PC-3 (cell line): ENCODE measurements around the gene DUSP22. TPM values are rescaled to one million over a fixed set of nuclear protein-coding genes. Genes with fewer than 3 reads are reported as not detected.

Experiments
- ATAC-seq: fragments of 200-7000 bp; cut with Tn5 transposase; 2 replicates; pipeline ENCODE4 v1.9.1; 2020; ENCODE audit warnings: mild to moderate bottlenecking, moderate library complexity
- BruUV-seq: library from RNA; stranded (reverse); fragments of 400-500 nt; replicated peaks from 2 replicates; lab custom pipeline; 2021; lab: Mats Ljungman, UMichigan
- CTCF ChIA-PET: fragments of 300-600 bp; sonication (Branson Sonifier 250); formaldehyde crosslinking; loops from one replicate; lab custom pipeline; 2022; ENCODE audit warnings: antibody characterized with exemption; lab: Charles Lee
- POLR2A ChIA-PET: fragments of 300-600 bp; sonication (Branson Sonifier 250); formaldehyde crosslinking; loops from one replicate; lab custom pipeline; 2022; ENCODE audit warnings: antibody characterized with exemption; ENCODE audit not compliant: unreplicated experiment; lab: Charles Lee
- DNase-seq: peaks from one replicate; pipeline ENCODE4 v3.0.0-alpha.2; 2015
- H2AFZ ChIP-seq: fragments of 300-600 bp; sonication (generic); 2 replicates; pipeline ENCODE4 v1.6.0; 2016; ENCODE audit warnings: antibody characterized with exemption, low read length
- H3F3A ChIP-seq: fragments of 300-600 bp; sonication (generic); one replicate; pipeline ENCODE4 v1.6.0; 2017; ENCODE audit warnings: antibody characterized with exemption, low read length, control low read depth, mild to moderate bottlenecking; ENCODE audit not compliant: unreplicated experiment
- H3K27ac ChIP-seq: fragments of 300-600 bp; sonication (generic); 2 replicates; pipeline ENCODE4 v1.5.1; 2016; ENCODE audit warnings: mild to moderate bottlenecking, low read length
- H3K27me3 ChIP-seq: fragments of 300-600 bp; sonication (generic); 2 replicates; pipeline ENCODE4 v1.6.1; 2016; ENCODE audit warnings: low read length, mixed read lengths
- H3K36me3 ChIP-seq: fragments of 300-600 bp; sonication (generic); 2 replicates; pipeline ENCODE4 v1.6.1; 2016; ENCODE audit warnings: low read depth, mixed run types, low read length, mixed read lengths
- H3K4me1 ChIP-seq: fragments of 300-600 bp; sonication (generic); 2 replicates; pipeline ENCODE4 v1.5.1; 2016; ENCODE audit warnings: low read length; ENCODE audit not compliant: insufficient read depth
- H3K4me2 ChIP-seq: fragments of 300-600 bp; sonication (generic); 2 replicates; pipeline ENCODE4 v1.6.0; 2016; ENCODE audit warnings: low read length
- H3K4me3 ChIP-seq: fragments of 300-600 bp; sonication (generic); 2 replicates; pipeline ENCODE4 v1.5.1; 2016; ENCODE audit warnings: mild to moderate bottlenecking, low read length, mixed read lengths
- H3K79me2 ChIP-seq: fragments of 300-600 bp; sonication (generic); 2 replicates; pipeline ENCODE4 v1.6.1; 2017; ENCODE audit warnings: low read length, mixed read lengths
- H3K9ac ChIP-seq: fragments of 300-600 bp; sonication (generic); 2 replicates; pipeline ENCODE4 v1.6.0; 2016; ENCODE audit warnings: mild to moderate bottlenecking, low read length
- H3K9me2 ChIP-seq: fragments of 300-600 bp; sonication (generic); replicated peaks from 2 replicates; pipeline ENCODE4 v1.6.1; 2016; ENCODE audit warnings: mixed run types, low read length, mixed read lengths
- H3K9me3 ChIP-seq: fragments of 300-600 bp; sonication (generic); 2 replicates; pipeline ENCODE4 v1.6.1; 2016; ENCODE audit warnings: low read length, mixed read lengths
- H4K20me1 ChIP-seq: fragments of 300-600 bp; sonication (generic); 2 replicates; pipeline ENCODE4 v1.6.1; 2016; ENCODE audit warnings: low read length, mixed read lengths
- CTCF ChIP-seq: fragments of 300-600 bp; sonication (generic); conservative IDR thresholded peaks from 2 replicates; pipeline ENCODE4 v1.5.1; 2017; ENCODE audit warnings: antibody characterized with exemption, low read depth, mild to moderate bottlenecking, low read length
- EZH2 ChIP-seq: fragments of 300-600 bp; sonication (generic); IDR thresholded peaks from one replicate; pipeline ENCODE4 v1.6.1; 2017; ENCODE audit warnings: antibody characterized with exemption, mild to moderate bottlenecking, low read length; ENCODE audit not compliant: unreplicated experiment
- EZH2phosphoT487 ChIP-seq: fragments of 300-600 bp; sonication (generic); IDR thresholded peaks from 2 replicates; pipeline ENCODE4 v1.6.1; 2018; ENCODE audit warnings: mild to moderate bottlenecking, antibody characterized with exemption, low read length, borderline replicate concordance
- intact Hi-C: fragments of 100-400 bp; cut with micrococcal nuclease; formaldehyde crosslinking; loops from 2 replicates; pipeline ENCODE4 v1.9.0; 2023
- total RNA-seq: library from RNA; depleted of rRNA; stranded (reverse); fragments of >200 nt; gene quantifications from 2 replicates; pipeline ENCODE4 v1.2.3, GENCODE V29; 2014

Gene DUSP22
- total RNA-seq, 1 experiment from 2014 or later = 37.8 TPM

GRCh38 chr6:378090-378957, 86.0 kb downstream of the DUSP22 start:
- Histone ChIP-seq H3K9ac (no peak overlapping the region), H3K4me1 (0 out of 2 replicates have a peak, but pooled peaks cover 3% of the 10 kb centered on the region), H3K4me3 (no peak overlapping the region), H2AFZ (no peak overlapping the region), H3F3A (no peaks in the 10 kb centered on the region), H3K9me2 (no peaks in the 10 kb centered on the region), H3K4me2 (no peak overlapping the region), H3K36me3 (no peaks in the 10 kb centered on the region), H4K20me1 (no peaks in the 10 kb centered on the region), H3K79me2 (no peaks in the 10 kb centered on the region), H3K27ac (no peak overlapping the region), H3K27me3 (peaks cover 18% of the 10 kb centered on the region), H3K9me3 (no peaks in the 10 kb centered on the region)
- no TSS peak for BruUV-seq
- ChIA-PET CTCF (no interaction called here), POLR2A (no interaction called here)
- ATAC-seq (no peak), DNase-seq (no peak)
- intact Hi-C loops = no loop called here
- no peak for TF ChIP-seq CTCF
- TF ChIP-seq EZH2phosphoT487 = no peak
- TF ChIP-seq EZH2 = no peak

DNA sequence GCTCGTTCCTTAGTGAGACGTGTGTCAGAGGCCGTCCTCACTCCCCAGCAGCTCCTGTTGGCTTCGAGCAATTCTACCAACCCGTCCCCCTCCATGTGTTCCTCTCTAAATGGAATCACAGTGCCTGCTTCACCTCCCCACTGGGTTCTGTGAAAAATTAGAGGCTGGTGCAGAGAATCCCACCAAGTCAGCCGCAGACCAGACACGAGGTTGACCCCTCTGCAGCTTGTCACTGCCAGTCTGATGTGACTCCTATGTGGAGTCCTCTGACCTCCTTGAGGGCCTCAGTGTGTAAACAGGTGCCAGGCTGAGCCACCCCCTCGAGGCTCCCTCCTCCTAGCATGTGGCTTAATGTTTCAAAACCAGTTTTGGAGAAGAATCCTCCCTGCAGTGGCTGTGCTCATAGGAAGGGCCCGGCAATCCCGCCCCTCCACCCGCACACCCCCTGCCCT, 86.7 kb downstream of the DUSP22 start:
- ATAC-seq (no peak), DNase-seq (no peak)
- H3K79me2 ChIP-seq = no peaks in the 10 kb centered on the region
- CTCF ChIA-PET = no interaction called here
- H2AFZ ChIP-seq = no peak overlapping the region
- H3K9me3 ChIP-seq = no peaks in the 10 kb centered on the region
- POLR2A ChIA-PET = no interaction called here
- no peaks in the 10 kb centered on the region for H3K9me2 ChIP-seq
- no peak overlapping the region for H3K9ac ChIP-seq
- BruUV-seq = no TSS peak
- no peak overlapping the region for H3K4me3 ChIP-seq
- peaks cover 12% of the 10 kb centered on the region for H3K27me3 ChIP-seq
- H3K4me1 ChIP-seq = 0 out of 2 replicates have a peak, but pooled peaks cover 3% of the 10 kb centered on the region
- TF ChIP-seq CTCF (no peak), EZH2 (no peak), EZH2phosphoT487 (no peak)
- no peak overlapping the region for H3K27ac ChIP-seq
- H3K36me3 ChIP-seq = no peaks in the 10 kb centered on the region
- no peaks in the 10 kb centered on the region for H3F3A ChIP-seq
- intact Hi-C loops = no loop called here
- no peaks in the 10 kb centered on the region for H4K20me1 ChIP-seq
- no peak overlapping the region for H3K4me2 ChIP-seq
